ENCODE data around the gene PTGDR2. TPM values are rescaled to one million over a fixed set of nuclear protein-coding genes. Genes with fewer than 3 reads are reported as not detected.
"Not testable (repeated sequence)": the region's sequence is repeated elsewhere in the genome, so short reads cannot be mapped to it uniquely, and the experiment has no call there.

The PTGDR2 gene
- total RNA-seq, 1 donor: 12.4 TPM

DNA sequence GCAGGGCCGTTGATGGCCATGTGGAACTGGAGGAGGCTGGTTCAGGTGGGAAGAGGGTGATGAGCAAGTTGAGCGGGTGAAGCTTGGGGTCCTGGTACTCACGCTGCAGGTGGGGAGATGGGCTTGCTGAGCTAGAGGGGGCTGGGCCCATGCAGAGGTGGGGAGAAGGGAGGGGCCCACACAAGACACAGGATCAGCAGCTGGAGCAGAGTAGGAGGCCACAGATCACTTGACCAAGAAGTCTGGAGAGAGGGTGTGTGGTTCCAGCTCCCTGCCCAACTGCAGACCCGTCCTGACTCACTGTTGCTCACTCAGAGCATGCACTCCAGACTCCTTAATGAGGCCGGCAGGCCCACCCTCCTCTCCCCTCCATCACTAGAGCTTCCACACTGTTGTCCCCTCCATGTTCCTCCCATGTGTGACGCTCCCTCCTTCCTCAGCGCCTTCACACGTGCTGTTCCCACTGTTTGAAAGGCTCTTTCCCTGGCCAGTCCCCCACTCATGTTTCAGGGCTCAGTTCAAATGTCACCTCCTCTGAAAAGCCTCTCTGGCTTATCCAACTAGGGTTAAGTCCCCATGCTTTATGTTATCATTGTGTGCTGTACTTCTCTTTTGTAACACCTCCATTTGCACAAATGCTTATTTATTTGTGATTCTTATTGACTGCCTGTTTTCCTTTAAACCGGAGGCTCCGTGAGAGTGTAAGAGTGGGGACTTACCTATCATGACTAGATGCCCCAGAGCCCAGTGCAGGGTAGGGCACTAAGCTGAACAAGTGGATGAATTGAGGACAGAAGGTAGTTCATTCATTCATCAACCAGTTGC, 11.5 kb downstream of the PTGDR2 start:
- DNase-seq (ENCODE audit: low read depth in 2 of 3, low spot score in 2 of 3): no peak

DNA sequence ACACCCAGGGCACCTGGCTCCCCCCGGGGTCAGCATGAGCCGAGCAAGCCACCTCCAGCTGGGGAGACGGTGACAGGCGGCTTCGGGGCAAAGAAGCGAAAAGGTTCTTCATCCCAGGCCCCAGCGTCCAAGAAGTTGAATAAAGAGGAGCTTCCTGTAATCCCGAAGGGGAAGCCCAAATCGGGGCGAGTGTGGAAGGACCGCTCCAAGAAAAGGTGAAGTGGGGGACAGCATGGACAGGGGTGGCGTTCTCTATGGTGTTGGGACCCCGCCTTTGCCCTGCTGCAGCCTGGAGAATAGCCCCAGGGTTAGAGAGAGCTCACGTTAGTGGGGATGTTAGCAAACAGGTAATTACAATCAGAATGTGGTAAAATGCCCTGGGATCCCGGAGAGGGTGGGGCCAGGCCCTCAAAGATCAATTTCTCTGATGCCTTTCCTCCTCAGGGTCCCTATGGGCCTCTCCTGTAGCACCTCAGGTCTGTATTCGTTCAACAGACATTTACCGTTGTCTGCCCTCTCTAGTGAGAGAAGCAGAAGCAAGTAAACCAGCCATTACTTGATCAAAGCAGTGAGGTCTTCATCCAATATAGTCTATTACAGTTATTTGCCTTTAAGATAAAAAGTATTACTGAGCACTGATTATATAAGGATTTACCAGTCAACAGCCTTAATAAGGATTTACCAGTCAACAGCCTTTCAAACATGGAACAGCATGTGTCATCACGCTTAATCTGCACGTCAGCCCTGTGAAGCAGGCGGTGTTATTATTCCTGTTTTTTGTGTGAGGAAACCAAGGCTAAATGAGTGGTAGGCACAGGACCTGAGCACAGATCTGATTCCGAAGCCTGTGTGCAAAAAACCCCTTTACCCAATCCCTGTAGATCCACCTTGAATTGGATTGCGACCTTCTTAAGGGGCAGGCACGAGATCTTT, 12.8 kb downstream of the PTGDR2 start:
- no peak for DNase-seq (ENCODE audit: low read depth in 2 of 3, low spot score in 2 of 3)

DNA sequence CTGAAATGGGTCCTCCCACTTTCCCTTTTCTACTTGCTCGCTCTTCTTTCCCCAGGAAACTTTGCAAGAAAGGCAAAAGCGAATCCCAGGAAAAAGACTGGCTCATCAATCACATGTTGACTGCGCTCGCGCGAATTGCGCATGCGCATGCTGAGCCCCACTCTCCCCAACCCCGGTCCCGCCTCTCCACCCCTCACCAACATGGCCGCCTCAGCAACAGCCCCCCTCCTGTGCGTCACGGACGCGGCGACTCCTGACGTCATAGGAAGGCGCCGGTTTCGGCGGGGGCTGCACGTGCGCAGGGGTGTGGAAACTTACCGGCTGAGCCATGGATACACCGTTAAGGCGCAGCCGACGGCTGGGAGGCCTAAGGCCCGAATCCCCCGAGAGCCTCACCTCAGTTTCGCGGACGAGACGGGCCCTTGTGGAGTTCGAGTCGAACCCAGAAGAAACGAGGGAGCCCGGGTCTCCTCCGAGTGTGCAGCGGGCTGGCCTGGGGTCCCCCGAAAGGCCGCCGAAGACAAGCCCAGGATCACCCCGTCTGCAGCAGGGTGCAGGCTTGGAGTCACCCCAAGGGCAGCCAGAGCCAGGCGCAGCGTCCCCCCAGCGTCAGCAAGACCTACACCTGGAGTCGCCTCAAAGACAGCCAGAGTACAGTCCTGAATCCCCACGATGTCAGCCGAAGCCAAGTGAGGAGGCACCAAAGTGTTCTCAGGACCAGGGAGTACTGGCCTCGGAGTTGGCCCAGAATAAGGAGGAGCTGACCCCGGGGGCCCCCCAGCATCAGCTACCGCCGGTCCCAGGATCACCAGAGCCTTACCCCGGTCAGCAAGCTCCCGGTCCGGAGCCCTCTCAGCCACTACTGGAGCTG, 13.7 kb downstream of the PTGDR2 start, which contains the start of gene CCDC86:
CCDC86 (plus strand) TSS at position 317 of the 871 bp plus-strand sequence; CDS start at position 329, 12 bp downstream.
- peak; percentile 96 to 100 (median 96) for DNase-seq (ENCODE audit: low read depth in 2 of 3, low spot score in 2 of 3)

DNA sequence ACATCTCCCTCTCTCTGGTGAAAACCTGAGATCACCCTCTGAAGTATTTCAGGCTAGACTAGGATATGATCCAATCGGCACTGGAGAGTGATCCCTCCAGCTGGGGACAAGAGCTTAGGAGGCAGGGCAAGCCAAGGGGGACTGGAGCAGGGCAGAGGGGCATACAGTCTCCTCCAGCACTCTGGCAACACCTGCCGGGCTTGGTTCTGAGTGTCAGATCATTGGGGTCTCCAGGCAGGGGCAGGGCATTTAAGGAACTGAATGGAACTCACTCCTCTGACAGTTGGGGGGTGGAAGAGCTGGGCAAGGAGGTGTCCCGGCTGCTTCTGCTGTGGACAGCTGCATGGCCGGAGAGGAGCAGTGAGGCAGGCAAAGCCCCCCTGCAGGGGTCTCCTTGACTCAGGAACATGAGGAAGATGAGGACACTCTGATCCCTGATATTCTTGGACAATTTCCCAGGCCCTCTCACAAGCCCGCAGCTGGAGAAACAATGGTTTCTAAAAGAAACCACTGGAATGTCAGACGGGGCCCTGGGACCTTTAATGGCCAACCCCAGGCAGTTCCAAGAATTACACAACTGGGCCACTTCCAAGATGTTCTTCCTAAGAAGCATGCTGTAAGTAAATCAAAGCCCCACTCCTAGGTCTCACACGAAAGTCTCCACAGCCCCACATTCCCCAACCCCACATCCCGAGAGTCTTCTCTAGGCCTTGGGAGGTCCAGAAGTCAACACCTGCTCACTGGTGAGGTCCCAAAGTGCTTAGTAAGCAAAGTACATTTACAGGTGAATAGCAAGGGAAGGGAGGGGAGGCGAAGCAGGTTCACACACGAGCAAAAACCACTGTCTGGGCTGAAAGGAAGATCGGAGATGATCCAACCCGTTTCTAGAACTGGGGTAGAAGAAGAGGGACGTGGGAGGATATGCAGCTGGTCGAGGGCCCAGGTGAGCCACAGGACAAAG, 15.0 kb downstream of the PTGDR2 start:
- no peak for DNase-seq (ENCODE audit: low read depth in 2 of 3, low spot score in 2 of 3)

DNA sequence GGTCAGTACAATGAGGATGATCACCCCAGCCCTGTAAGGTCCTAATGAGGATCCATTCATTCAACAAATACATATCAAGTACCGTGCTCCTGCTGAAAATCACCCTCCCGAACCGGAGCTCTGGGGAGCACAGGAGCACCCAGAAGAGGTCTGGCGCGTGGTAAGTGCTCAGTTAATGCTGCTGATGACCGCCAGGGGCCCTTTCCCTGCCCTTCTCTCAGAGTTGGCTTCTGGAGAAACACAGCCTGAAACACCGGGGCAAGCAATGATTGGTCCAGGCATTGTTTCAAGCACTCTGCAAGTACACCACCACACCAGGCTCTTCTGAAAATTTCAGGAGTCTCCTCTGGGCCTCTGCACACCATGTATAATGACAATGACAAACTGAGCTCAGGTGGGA, 17.6 kb downstream of the PTGDR2 start:
- no peak for DNase-seq (ENCODE audit: low read depth in 2 of 3, low spot score in 2 of 3)

DNA sequence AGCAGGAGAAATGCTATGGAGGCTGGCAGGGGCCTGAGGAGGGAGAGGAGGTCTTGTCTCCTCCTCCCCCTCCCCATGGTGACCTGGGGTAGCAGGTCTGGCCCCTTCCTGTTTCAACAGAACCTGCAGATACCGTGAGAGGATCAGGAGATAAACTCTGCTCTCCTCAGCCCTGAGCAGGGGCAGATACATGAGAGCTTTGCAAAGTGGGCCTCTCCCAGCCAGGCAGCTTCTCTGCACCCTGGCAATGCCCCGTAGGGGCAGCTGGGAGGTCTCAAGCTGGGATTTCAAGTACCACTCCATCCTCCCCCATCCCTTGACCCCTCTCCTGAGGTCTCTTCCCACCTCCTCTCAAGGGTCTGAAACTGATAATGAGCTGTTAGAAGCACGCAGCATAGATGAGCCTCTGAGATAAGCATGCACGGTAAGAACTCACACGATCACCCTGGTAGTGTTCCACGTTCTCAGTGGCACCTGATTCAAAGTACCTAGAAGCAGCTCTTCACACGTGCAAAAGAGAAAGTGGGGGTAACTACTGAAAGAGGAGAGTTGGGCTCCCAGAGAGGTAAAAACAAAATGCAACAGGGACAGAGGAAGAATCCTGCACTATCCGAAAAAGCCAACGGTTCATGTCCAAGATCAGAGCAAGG, 18.8 kb downstream of the PTGDR2 start:
- DNase-seq (ENCODE audit: low read depth in 2 of 3, low spot score in 2 of 3): no peak

DNA sequence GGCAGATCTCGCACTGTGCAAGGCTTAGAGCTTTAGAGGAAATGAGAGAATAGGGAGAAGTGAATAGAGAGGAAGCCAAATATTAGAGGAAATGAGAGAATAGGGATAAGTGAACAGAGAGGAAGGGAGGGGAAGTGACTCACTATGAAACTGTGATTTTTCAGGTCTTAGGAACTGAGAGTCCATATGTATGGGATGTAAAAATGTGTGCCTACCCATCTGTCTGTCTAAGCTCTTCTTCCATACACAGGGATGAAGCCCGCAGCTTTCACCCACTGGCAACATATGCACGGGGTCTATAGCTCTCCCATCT, 20.3 kb downstream of the PTGDR2 start:
- no peak for DNase-seq (ENCODE audit: low read depth in 2 of 3, low spot score in 2 of 3)

DNA sequence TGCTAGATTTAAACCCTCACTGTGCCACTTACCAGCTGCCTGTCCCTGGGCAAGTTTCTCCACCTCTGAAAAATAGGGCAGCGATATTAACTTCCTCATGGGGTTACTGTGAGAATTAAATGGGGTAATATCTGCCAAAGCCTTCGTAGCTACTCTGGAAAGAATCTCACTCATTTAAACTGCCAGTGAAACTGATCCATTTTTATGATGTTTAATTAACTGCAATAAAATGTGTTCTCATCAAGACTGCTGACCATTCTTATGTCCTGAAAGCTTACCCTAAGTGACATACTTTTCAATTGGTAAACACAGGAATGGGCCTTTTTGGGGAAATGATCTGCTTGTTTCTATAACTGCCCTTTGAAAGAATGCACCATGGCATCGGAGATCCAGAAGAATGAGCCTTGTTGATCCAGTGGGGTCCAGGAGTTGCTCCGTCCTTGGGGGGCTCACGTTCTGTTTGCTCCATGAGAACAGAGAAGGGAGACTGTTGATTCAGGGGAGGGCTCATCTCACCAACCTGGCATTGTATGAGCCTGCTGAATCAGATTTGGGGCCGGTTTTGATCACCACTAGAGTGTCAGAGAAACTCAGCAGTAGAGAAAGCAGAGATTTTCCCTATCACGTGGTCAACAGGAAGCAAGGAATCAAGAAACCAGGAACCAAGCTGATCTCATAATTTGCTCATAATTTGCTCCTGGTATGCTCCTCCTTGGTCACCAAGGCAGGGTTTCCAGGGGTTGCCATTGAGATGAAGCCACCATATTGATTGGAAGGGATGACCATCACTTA, 20.8 kb downstream of the PTGDR2 start:
- no peak for DNase-seq (ENCODE audit: low read depth in 2 of 3, low spot score in 2 of 3)

DNA sequence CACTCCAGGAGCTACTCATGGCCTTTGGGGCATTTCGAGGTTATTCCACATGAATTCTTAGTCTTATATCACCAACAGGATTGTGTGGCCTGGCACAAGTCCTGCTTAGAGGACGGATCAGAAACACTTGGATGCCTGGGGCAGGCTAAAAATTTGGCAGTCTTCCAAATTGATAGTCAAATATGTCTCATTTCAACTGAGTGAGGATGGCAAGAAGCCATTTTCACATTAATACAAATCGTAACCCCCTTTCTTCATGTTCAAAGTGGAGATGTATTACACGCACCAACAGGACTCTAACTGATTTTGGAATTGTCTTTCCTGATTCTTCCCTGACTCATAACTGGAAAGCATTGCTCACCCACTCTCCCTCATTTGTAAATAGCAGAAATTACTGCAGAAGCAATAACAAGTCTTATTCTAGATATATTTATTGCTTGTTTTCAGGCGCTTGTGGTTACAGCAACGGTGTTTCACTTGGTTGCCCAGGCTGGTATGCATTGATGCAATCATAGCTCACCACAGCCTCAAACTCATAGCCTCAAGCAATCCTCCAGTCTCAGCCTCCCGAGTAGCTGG, 24.2 kb downstream of the PTGDR2 start:
- DNase-seq (ENCODE audit: low read depth in 2 of 3, low spot score in 2 of 3): no peak

DNA sequence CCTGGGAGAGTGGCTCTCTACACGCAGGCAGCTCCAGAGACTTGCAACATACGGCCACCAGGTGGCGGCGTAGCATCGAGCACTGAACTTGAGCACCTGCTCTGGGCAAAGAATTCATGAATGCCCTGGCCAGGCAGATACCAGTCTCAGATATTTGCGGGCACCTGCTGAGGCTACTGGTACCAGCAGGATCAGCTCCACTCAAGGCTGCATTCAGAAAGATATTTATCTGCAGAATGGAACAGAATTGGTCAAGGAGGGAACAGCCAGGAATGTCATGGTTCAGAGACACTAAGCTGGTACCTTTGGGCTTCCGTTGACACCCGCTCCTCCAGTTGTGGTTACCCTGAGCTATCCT, 24.6 kb downstream of the PTGDR2 start:
- peak; percentile 60 to 83 (median 75) for DNase-seq (ENCODE audit: low read depth in 2 of 3, low spot score in 2 of 3)

DNA sequence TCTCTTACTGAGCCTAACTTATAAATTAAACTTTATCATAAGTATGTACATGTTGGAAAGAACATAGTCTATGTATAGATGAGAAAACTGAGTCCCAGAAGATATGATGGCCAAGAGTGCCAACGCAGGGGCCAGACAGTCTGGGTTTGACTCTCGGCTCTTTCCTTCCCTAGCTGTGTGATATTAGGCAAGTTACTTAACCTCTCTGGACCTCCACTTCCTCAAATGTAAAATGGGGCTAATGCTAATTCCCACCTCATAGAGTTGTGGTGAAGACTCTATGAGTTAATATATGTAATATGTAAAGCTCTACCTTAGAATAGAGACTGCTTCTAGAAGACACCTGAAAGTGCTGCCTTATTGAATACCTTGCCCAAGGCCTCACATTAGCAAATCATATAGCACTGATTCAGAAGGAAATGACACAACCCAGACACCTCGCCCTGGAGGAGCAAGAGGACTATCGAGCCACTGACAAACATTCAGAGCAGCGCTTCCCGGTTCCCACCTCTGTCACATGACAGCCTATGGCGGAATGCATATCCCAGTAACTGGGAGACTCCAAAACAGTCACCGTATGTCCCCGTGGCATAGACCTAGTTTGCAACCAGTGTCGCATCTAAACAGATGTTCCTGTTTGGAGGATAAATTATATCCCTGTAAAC, 25.1 kb downstream of the PTGDR2 start:
- no peak for DNase-seq (ENCODE audit: low read depth in 2 of 3, low spot score in 2 of 3)

DNA sequence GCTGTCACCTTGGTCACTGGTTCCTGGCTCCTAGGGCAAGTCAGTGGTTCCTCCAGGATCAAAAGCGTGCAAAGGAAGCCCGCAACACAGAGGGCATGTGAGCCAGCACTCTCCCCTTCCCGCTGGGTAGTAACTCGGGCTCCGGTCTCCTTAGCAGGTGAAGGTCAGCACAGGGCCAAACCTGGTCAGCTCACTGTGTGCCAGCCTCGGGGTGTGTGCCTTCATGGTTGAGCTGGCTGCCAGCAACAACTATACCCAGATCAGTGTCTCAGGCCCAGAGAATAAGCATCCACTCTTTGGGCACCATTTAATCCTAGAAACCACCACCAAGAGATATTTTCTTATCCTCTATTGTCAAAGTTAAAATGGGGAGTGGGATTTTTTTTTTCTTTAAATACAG, 30.0 kb downstream of the PTGDR2 start:
- no peak for DNase-seq (ENCODE audit: low read depth in 2 of 3, low spot score in 2 of 3)

DNA sequence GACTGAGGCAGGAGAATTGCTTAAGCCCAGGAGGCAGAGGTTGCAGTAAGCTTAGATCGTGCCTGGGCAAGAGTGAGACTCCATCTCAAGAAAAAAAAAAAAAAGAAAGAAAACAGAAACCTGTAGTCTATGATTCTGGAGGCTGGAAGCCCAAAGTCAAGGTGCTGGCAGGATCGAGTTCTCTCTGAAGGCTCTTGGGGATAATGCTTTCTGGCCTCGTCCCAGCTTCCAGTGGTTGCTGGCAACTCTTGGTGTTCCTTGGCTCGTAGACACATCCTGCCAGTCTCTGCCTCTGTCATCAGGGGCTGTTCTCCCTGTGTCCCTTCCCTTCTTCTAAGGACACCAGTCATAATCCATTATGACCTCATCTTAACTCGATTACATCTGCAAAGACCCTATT, 30.6 kb downstream of the PTGDR2 start:
- DNase-seq (ENCODE audit: low read depth in 2 of 3, low spot score in 2 of 3): no peak

DNA sequence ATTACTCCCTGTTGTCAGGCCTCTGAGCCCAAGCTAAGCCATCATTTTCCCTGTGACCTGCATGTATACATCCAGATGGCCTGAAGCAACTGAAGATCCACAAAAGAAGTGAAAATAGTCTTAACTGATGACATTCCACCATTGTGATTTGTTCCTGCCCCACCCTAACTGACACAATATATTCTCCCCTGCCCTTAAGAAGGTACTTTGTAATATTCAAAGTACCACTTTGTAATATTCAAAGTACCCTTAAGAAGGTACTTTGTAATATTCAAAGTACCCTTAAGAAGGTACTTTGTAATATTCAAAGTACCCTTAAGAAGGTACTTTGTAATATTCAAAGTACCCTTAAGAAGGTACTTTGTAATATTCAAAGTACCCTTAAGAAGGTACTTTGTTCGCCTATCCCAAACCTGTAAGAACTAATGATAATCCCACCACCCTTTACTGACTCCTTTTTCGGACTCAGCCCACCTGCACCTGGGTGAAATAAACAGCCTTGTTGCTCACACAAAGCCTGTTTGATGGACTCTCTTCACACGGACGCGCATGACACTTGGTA, 31.9 kb downstream of the PTGDR2 start:
- not testable (repeated sequence) for DNase-seq (ENCODE audit: low read depth in 2 of 3, low spot score in 2 of 3)

DNA sequence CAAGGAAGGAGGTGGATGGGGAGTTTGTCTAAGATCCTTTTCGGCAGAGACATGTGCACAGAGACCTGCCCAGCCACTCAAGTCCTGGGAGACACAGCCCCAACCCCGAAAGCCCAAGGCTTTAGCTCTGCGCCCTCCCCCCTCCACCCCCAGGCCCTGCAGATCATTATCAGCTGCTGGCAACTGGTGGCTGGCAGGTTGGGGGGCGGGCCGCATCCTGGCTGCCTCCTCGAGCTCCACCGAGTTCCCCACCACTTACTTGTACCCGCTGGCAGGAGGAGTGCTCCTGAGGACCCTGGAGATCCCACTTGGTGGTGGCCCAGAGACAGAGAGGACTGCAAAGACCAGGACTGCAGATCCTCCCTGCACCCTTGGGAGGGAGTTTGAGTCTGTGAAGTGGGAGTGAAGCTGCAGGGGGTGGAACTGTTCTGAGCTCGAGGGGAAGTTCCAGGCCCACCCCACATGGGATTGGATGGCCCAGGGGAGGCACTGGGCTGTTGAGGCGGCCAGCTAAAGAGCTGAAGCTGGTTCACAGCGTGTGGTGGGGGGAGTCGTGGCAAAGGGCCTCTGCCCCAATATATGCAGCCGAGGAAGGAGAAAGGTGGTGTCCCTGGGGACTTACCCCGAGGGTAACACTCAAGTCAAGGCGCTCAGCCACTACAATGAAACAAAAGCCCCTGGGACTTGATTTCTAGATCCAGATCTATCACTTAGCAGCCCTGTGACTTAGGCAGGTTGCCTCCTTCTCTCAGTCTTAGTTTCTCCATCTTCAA, 33.7 kb downstream of the PTGDR2 start:
- peak in 1 of 3 donors; percentile 50 for DNase-seq (ENCODE audit: low read depth in 2 of 3, low spot score in 2 of 3)

DNA sequence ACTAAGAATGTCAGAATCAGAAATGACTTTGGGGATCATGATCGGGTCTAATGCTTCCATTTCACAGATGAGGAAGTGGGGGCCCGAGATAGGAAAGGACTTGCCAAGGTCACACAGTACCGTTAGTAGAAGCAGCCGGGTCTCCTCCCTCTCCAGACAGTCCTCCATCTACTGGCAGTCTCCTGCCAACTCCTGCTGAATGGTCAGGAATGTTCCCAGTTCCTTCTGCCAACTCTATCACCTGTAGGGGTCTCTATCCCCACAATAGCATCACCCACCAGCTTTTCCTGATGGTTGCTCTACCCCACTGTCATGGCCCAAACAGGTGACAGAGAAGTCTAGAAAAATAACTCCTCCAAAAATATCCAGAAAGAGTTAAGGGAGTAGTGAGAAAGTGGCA, 37.7 kb downstream of the PTGDR2 start:
- DNase-seq (ENCODE audit: low read depth in 2 of 3, low spot score in 2 of 3): no peak
